ENCODE results near the gene HPS1. TPM values are rescaled to one million over a fixed set of nuclear protein-coding genes. Genes with fewer than 3 reads are reported as not detected.

Gene HPS1
- total and polyA plus RNA-seq, 2 of the 8 experiments (the other 6 are each of a cell fraction or from before 2014, with no cell fraction given) = 38.7 to 61.7 TPM

DNA sequence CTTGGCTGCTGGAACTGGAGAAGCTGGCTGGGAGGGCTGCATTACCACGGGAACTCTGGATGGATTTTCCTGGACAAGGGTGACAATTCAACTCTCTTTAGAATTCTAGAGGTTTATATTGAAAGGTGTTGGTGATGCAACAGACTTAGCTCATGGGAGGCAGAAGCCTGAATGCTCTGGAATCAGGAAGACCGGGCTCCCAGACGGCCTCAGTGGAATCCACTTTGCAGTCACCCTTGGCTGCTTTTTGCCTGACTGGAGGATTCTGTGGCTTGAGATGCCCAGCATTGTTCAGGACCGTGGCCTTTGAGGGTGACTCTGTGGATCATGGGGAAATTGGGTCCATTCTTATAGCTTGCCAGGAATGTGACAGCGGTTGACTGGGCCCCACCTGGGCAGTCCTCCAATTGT lies 64.0 kb downstream of the HPS1 start:
- ChIA-PET CTCF (ENCODE audit: partially characterized antibody) (interaction anchor here (0.9 to 1.6 kb wide), 4 partner anchors 18 to 50 kb away, joined by 3 to 4 read pairs (median 3); no protein-coding TSS in a partner anchor), POLR2A (ENCODE audit: partially characterized antibody) (interaction anchor here (0.9 kb wide), 1 partner anchor 9 kb away, joined by 3 read pairs; no protein-coding TSS in a partner anchor)
- peaks cover 2 to 6% (median 4%) of the 10 kb centered on the region in 4 experiments; a peak in 3 of 7 replicates for H3K4me1 ChIP-seq (replicated peaks in 1 of 4; ENCODE audit: control insufficient read depth in 3 of 4, insufficient read depth in 4 of 4, low read length in 3 of 4)
- H2BK12ac ChIP-seq (ENCODE audit: low read depth, low read length) = no peak overlapping the region
- no peaks in the 10 kb centered on the region for H3K23me2 ChIP-seq (ENCODE audit: low read depth, low read length)
- H3K14ac ChIP-seq (ENCODE audit: insufficient read length) = no peak overlapping the region
- H3K79me1 ChIP-seq (ENCODE audit: low read depth, low read length) = no peaks in the 10 kb centered on the region
- no peak overlapping the region for H2BK5ac ChIP-seq (ENCODE audit: low read depth, low read length)
- no peak overlapping the region for H2BK120ac ChIP-seq (replicated peaks; ENCODE audit: low read depth, low read length)
- H4K8ac ChIP-seq (ENCODE audit: extremely low read depth, insufficient read depth, low read length) = no peak overlapping the region
- FAIRE-seq (no peak), DNase-seq (ENCODE audit: low read depth in 1 of 2, low spot score in 2 of 2) (no peak)
- no peak overlapping the region for H3K18ac ChIP-seq (ENCODE audit: extremely low read depth, low read length)
- no peaks in the 10 kb centered on the region for H3K27me3 ChIP-seq (replicated peaks in 1 of 4; ENCODE audit: control insufficient read depth in 3 of 4, extremely low read depth in 1 of 4, insufficient read depth in 3 of 4, low read length in 3 of 4)
- no peak overlapping the region for H3K56ac ChIP-seq (replicated peaks; ENCODE audit: insufficient read length, low read depth, low read length)
- no peak overlapping the region for H4K5ac ChIP-seq (ENCODE audit: insufficient read length, low read depth, low read length)
- H3K4ac ChIP-seq (replicated peaks; ENCODE audit: insufficient read length, low read depth, low read length) = no peak overlapping the region
- H3K23ac ChIP-seq (ENCODE audit: insufficient read length) = no peak overlapping the region
- no peak overlapping the region for H2AK5ac ChIP-seq (ENCODE audit: low read depth, low read length)
- no peaks in the 10 kb centered on the region for H3K79me2 ChIP-seq (ENCODE audit: control insufficient read depth in 1 of 2, insufficient read depth in 2 of 2, low read length in 2 of 2)
- H3K27ac ChIP-seq (ENCODE audit: low read depth, low read length) = no peak overlapping the region
- H4K91ac ChIP-seq (replicated peaks; ENCODE audit: insufficient read length, low read length) = no peak overlapping the region
- H2BK20ac ChIP-seq (ENCODE audit: low read length) = no peak overlapping the region
- H3K9me3 ChIP-seq (ENCODE audit: insufficient read depth in 2 of 2, low read depth in 1 of 2, low read length in 1 of 2) = peaks cover 0 to 1% of the 10 kb centered on the region in 2 experiments; a peak in 1 of 4 replicates
- H2BK15ac ChIP-seq (ENCODE audit: low read length) = no peak overlapping the region
- H2AFZ ChIP-seq (ENCODE audit: low read length) = no peak overlapping the region
- H3K36me3 ChIP-seq (ENCODE audit: control insufficient read depth in 2 of 4, insufficient read depth in 4 of 4, low read length in 3 of 4) = no peaks in the 10 kb centered on the region
- H3K4me2 ChIP-seq (ENCODE audit: insufficient read depth in 1 of 2, low read depth in 2 of 2, low read length in 2 of 2) = no peak overlapping the region
- H3K9ac ChIP-seq (replicated peaks in 1 of 4; ENCODE audit: extremely low read depth in 1 of 4, low read depth in 3 of 4, low read length in 3 of 4) = no peak overlapping the region
- no peak overlapping the region for H3K4me3 ChIP-seq (ENCODE audit: extremely low read depth in 1 of 4, insufficient read depth in 2 of 4, low read depth in 3 of 4, low read length in 4 of 4)
- 90% methylated on average over 5 of the region's 5 CpGs; no CpG with 5 or more reads in 1 of the 2 experiments for WGBS, 2 experiments (ENCODE audit: extremely low coverage in 1 of 2, insufficient coverage in 1 of 2, insufficient read length in 1 of 2, insufficient replicate concordance in 2 of 2, low coverage in 1 of 2, low lambda C conversion rate in 2 of 2, missing lambda C conversion rate in 1 of 2)
- H4K20me1 ChIP-seq (replicated peaks in 1 of 2; ENCODE audit: control insufficient read depth in 1 of 2, insufficient read depth in 2 of 2, low read length in 2 of 2) = no peaks in the 10 kb centered on the region
- TF ChIP-seq KDM5A (IDR thresholded peaks at IDR 0.05; ENCODE audit: low read length) (no peak), RNF2 (IDR thresholded peaks at IDR 0.05; ENCODE audit: borderline replicate concordance, low read depth, low read length, missing control alignments, poor library complexity, severe bottlenecking) (no peak), POU5F1 (IDR thresholded peaks at IDR 0.05; ENCODE audit: low read depth, low read length) (no peak), KDM4A (IDR thresholded peaks at IDR 0.05; ENCODE audit: low read depth, low read length, severe bottlenecking) (no peak), JUND (IDR thresholded peaks at IDR 0.05; ENCODE audit: low read length) (no peak)

All from H1 (cell line).